Psoas muscle (tissue), 8 donors: ENCODE measurements around the gene OBP2A. TPM values are rescaled to one million over a fixed set of nuclear protein-coding genes. Genes with fewer than 3 reads are reported as not detected.

Experiments
- ATAC-seq, 4 donors: fragments of 200-7000 bp; cut with Tn5 transposase; one replicate each; pipeline ENCODE4 v1.9.1; 2020; ENCODE audit warnings: moderate library complexity in 3 of 4, mild to moderate bottlenecking in 2 of 4
- DNase-seq, 2 donors: peaks; one replicate each; pipeline ENCODE4 v3.0.0-alpha.2; 2020
- H3K27ac ChIP-seq: fragments of 200-600 bp; one replicate; pipeline ENCODE4 v1.8.0; 2022
- H3K27me3 ChIP-seq, 3 donors: fragments of 200-600 bp in 1 of 3; one replicate each; pipeline versions ENCODE4 v1.6.1 to v1.8.0; 2013 to 2022; ENCODE audit warnings: low read length in 2 of 3, mild to moderate bottlenecking in 2 of 3, moderate library complexity in 1 of 3; ENCODE audit not compliant: insufficient read depth in 3 of 3
- H3K36me3 ChIP-seq, 2 donors: fragments of 200-600 bp in 1 of 2; one replicate each; pipeline versions ENCODE4 v1.6.1 to v1.8.0; 2013 to 2022; ENCODE audit warnings: low read depth in 1 of 2, mild to moderate bottlenecking in 1 of 2, moderate library complexity in 1 of 2; ENCODE audit not compliant: insufficient read depth in 1 of 2
- H3K4me1 ChIP-seq: fragments of 200-600 bp; one replicate; pipeline ENCODE4 v1.8.0; 2022
- H3K4me3 ChIP-seq: fragments of 200-600 bp; one replicate; pipeline ENCODE4 v1.8.0; 2022; ENCODE audit warnings: mild to moderate bottlenecking
- H3K9me3 ChIP-seq: fragments of 200-600 bp; one replicate; pipeline ENCODE4 v1.8.0; 2022
- CTCF ChIP-seq: fragments of 200-600 bp; IDR thresholded peaks from one replicate; pipeline ENCODE4 v1.8.0; 2022; ENCODE audit warnings: antibody characterized with exemption
- whole genome bisulfite sequencing, 3 donors: extraction: QIAGEN DNeasy Blood & Tissue Kit; methylation state at CpG; one replicate each; pipeline versions ENCODE4 v1.1.6 to v1.1.7; 2013; 5-methylcytosine and 5-hydroxymethylcytosine counted together
- intact Hi-C, 2 donors: fragments of 100-400 bp; cut with DNase I; formaldehyde crosslinking; loops; one replicate each; pipeline versions ENCODE4 v1.11.0 to v1.14.2; 2022
- polyA plus RNA-seq, 3 donors: library from polyadenylated mRNA; stranded (reverse); fragments of 200-250 nt; gene quantifications; one replicate each; pipeline ENCODE4 v1.2.3, GENCODE V29; 2013
- total RNA-seq, 4 donors: library from RNA; stranded (reverse); fragmentation: NEBNext Ultra II Directional in 2 of 4; extraction: Animal tissue kit (Norgen Biotek cat#: 25700) in 2 of 4; gene quantifications; one replicate each; pipeline versions ENCODE4 v1.2.1 to v1.2.4, GENCODE V29; 2021 to 2023
- donor health status: healthy with polysubstance abuse.
- donor health status: DM: no; HTN: no; CAD: no; lungs with moderate emphysema.
- donor health status: Bipolar disorder and iron deficiency.
- donor health status: healthy.
- donor health status: DM: yes; HTN: yes; CAD: no.
- donor health status: DM: no; HTN: no; CAD: no.
- donor health status: DM: no; HTN: no; CAD: no.
- donor health status: DM: yes; HTN: yes; CAD: no.

The OBP2A gene
- total and polyA plus RNA-seq, 7 donors: not detected

- peaks cover 0 to 51% (median 1%) of the 10 kb centered on the region in 3 donors for H3K27me3 ChIP-seq
- WGBS, 3 donors: 71 to 74% (median 74%) methylated on average over 20 of the region's 20 CpGs
- ATAC-seq: no peak
- no peaks in the 10 kb centered on the region for H3K36me3 ChIP-seq
- DNase-seq: no peak
- no peak within 1 kb of the TSS for H3K27ac ChIP-seq
- H3K9me3 ChIP-seq: no peaks in the 10 kb centered on the region
- H3K4me1 ChIP-seq: no peaks in the 10 kb centered on the region
- no peak for TF ChIP-seq CTCF
- no peak within 1 kb of the TSS for H3K4me3 ChIP-seq
- intact Hi-C loops: no loop called here
Measured at GRCh38 chr9:135561391-135562234, 15.7 kb downstream of the OBP2A start, which contains the start of gene PAEP. Gene PAEP, plus strand, starts transcription at chr9:135561756.

- ATAC-seq (no peak), DNase-seq (no peak)
- intact Hi-C loops: no loop called here
- H3K4me1 ChIP-seq: no peaks in the 10 kb centered on the region
- H3K36me3 ChIP-seq: no peaks in the 10 kb centered on the region
- H3K9me3 ChIP-seq: no peaks in the 10 kb centered on the region
- H3K27ac ChIP-seq: no peak overlapping the region
- H3K27me3 ChIP-seq: peaks cover 0 to 57% (median 1%) of the 10 kb centered on the region in 3 donors
- no peak overlapping the region for H3K4me3 ChIP-seq
- no peak for TF ChIP-seq CTCF
- 79 to 85% (median 81%) methylated on average over 17 of the region's 17 CpGs for WGBS, 3 donors
Measured at GRCh38 chr9:135562235-135562745, 16.4 kb downstream of the OBP2A start.

- WGBS, 3 donors: 80 to 83% (median 81%) methylated on average over 1 of the region's 1 CpG
- no peak for TF ChIP-seq CTCF
- intact Hi-C loops: no loop called here
Measured at GRCh38 chr9:135563039-135563476, 17.1 kb downstream of the OBP2A start.

GRCh38 chr9:135563858-135564257 lies 17.9 kb downstream of the OBP2A start:
- Histone ChIP-seq H3K4me1 (no peaks in the 10 kb centered on the region), H3K27ac (no peak overlapping the region), H3K36me3 (no peaks in the 10 kb centered on the region), H3K4me3 (no peak overlapping the region), H3K27me3 (peaks cover 0 to 58% (median 1%) of the 10 kb centered on the region in 3 donors), H3K9me3 (no peaks in the 10 kb centered on the region)
- WGBS, 3 donors: 68 to 74% (median 71%) methylated on average over 12 of the region's 12 CpGs
- intact Hi-C loops: no loop called here
- no peak for TF ChIP-seq CTCF
- ATAC-seq (no peak), DNase-seq (no peak)

More at GRCh38 chr9:135563039-135563476, 17.1 kb downstream of the OBP2A start:
- no peaks in the 10 kb centered on the region for H3K9me3 ChIP-seq
- H3K4me3 ChIP-seq: no peak overlapping the region
- no peaks in the 10 kb centered on the region for H3K36me3 ChIP-seq
- H3K27ac ChIP-seq: no peak overlapping the region
- DNase-seq (no peak), ATAC-seq (no peak)
- H3K27me3 ChIP-seq: peaks cover 0 to 58% (median 1%) of the 10 kb centered on the region in 3 donors
- no peaks in the 10 kb centered on the region for H3K4me1 ChIP-seq
